Nephron (organoid): ENCODE data around the gene TFIP11.

ENCODE experiments used
- H3K27ac Mint-ChIP-seq, 3 experiments: 2 replicates each; pipeline ENCODE4 v1.8.0; 2020; ENCODE audit warnings: mixed read lengths in 3 of 3, mild to moderate bottlenecking in 2 of 3, moderate library complexity in 1 of 3
- H3K27me3 Mint-ChIP-seq: 2 replicates; pipeline ENCODE4 v1.8.0; 2021; ENCODE audit warnings: low read depth, mild to moderate bottlenecking, moderate library complexity, mixed read lengths
- H3K36me3 Mint-ChIP-seq: 2 replicates; pipeline ENCODE4 v1.8.0; 2020; ENCODE audit warnings: low read depth, mixed read lengths
- H3K4me1 Mint-ChIP-seq: 2 replicates; pipeline ENCODE4 v1.8.0; 2020; ENCODE audit warnings: mixed read lengths
- H3K4me3 Mint-ChIP-seq, 3 experiments: 2 replicates each; pipeline ENCODE4 v1.8.0; 2020; ENCODE audit warnings: mild to moderate bottlenecking in 3 of 3, mixed read lengths in 3 of 3, moderate library complexity in 2 of 3
- H3K9me3 Mint-ChIP-seq: 2 replicates; pipeline ENCODE4 v1.8.0; 2020; ENCODE audit warnings: mixed read lengths
- TF ChIP-seq, protein P1 (sequence below), 3 experiments: fragments of 200-600 bp; sonication (generic); IDR thresholded peaks; one replicate each; pipeline ENCODE4 v1.5.0; 2021; ENCODE audit warnings: antibody characterized with exemption in 3 of 3; ENCODE audit not compliant: unreplicated experiment in 3 of 3

TFIP11 gene

DNA sequence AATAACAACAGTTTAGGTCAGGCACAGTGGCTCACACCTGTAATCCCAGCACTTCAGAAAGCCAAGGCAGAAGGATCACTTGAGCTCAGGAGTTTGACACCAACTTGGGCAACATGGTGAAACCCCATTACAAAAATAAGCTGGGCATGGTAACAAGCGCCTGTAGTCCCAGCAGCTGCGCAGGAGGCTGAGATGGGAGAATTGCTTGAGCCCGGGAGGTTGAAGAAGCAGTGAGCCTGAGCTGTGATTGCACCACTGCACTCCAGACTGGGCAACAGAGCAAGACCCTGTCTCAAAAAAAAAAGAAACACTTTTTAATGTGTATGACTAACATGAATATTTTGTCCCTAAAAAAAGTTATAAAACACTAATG is 24.5 kb upstream of the TFIP11 start:
- H3K4me3 Mint-ChIP-seq, result no peak overlapping the region
- peaks cover 3% of the 10 kb centered on the region for H3K36me3 Mint-ChIP-seq
- H3K27me3 Mint-ChIP-seq, result no peaks in the 10 kb centered on the region
- TF ChIP-seq, protein P1, sequence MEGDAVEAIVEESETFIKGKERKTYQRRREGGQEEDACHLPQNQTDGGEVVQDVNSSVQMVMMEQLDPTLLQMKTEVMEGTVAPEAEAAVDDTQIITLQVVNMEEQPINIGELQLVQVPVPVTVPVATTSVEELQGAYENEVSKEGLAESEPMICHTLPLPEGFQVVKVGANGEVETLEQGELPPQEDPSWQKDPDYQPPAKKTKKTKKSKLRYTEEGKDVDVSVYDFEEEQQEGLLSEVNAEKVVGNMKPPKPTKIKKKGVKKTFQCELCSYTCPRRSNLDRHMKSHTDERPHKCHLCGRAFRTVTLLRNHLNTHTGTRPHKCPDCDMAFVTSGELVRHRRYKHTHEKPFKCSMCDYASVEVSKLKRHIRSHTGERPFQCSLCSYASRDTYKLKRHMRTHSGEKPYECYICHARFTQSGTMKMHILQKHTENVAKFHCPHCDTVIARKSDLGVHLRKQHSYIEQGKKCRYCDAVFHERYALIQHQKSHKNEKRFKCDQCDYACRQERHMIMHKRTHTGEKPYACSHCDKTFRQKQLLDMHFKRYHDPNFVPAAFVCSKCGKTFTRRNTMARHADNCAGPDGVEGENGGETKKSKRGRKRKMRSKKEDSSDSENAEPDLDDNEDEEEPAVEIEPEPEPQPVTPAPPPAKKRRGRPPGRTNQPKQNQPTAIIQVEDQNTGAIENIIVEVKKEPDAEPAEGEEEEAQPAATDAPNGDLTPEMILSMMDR (IDR thresholded peaks at IDR 0.05; ENCODE audit: unreplicated experiment in 3 of 3), result no peak
- H3K9me3 Mint-ChIP-seq, result no peaks in the 10 kb centered on the region
- H3K4me1 Mint-ChIP-seq, result no peaks in the 10 kb centered on the region
- H3K27ac Mint-ChIP-seq, result no peak overlapping the region

DNA sequence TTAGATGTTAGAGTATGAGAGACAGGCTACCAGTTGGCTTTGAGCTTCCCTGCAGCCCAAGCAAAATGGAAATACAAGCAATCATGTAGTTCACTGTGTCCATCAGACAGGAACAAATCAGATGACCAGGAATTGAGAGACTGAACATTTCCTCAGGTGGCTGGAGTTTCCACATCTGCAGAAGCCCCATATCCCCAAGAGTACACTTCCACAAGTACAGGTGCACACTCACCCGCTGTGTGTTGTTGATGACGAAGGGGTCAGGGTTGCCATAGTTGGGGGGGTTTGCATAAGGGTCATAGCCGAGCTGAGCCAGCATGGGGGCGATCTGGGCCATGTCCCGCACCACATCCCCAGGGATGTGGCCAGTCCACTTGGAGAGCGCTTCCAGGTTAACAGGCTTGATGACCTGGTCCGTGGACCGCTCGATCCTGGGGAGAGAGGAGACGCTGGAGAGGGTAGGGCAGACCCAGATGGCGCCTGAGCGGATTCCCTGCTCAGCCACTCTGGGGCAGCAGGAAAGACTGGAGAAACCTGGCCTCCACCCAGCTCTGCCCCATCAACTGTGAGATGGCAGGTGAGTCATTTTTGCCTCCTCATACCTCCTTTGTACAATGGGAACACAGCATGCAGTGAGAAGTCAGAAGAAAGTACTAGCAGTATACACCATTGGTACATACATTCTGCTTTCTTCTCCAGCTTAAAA is 23.9 kb upstream of the TFIP11 start:
- H3K27me3 Mint-ChIP-seq, result no peaks in the 10 kb centered on the region
- TF ChIP-seq, protein P1 (IDR thresholded peaks at IDR 0.05; ENCODE audit: unreplicated experiment in 3 of 3), result no peak
- H3K36me3 Mint-ChIP-seq, result peaks cover 4% of the 10 kb centered on the region
- H3K4me1 Mint-ChIP-seq, result no peaks in the 10 kb centered on the region
- no peak overlapping the region for H3K4me3 Mint-ChIP-seq
- no peak overlapping the region for H3K27ac Mint-ChIP-seq
- H3K9me3 Mint-ChIP-seq, result no peaks in the 10 kb centered on the region

DNA sequence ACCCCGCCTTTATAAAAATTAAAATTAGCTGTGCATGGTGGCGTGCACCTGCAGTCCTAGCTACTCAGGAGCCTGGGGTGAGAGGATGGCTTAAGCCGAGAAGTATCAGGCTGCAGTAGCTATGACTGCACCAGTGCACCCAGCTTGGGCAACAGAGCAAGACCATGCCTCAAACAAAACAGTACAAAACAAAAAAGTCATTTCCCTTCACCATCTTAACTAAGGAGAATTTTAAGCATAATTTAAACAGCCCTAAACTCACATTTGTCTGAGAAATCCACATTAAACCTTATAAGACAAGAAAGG is 23.3 kb upstream of the TFIP11 start:
- H3K9me3 Mint-ChIP-seq, result no peaks in the 10 kb centered on the region
- no peaks in the 10 kb centered on the region for H3K4me1 Mint-ChIP-seq
- H3K27me3 Mint-ChIP-seq, result no peaks in the 10 kb centered on the region
- TF ChIP-seq, protein P1 (IDR thresholded peaks at IDR 0.05; ENCODE audit: unreplicated experiment in 3 of 3), result no peak
- H3K36me3 Mint-ChIP-seq, result peaks cover 6% of the 10 kb centered on the region
- no peak overlapping the region for H3K27ac Mint-ChIP-seq
- H3K4me3 Mint-ChIP-seq, result no peak overlapping the region

DNA sequence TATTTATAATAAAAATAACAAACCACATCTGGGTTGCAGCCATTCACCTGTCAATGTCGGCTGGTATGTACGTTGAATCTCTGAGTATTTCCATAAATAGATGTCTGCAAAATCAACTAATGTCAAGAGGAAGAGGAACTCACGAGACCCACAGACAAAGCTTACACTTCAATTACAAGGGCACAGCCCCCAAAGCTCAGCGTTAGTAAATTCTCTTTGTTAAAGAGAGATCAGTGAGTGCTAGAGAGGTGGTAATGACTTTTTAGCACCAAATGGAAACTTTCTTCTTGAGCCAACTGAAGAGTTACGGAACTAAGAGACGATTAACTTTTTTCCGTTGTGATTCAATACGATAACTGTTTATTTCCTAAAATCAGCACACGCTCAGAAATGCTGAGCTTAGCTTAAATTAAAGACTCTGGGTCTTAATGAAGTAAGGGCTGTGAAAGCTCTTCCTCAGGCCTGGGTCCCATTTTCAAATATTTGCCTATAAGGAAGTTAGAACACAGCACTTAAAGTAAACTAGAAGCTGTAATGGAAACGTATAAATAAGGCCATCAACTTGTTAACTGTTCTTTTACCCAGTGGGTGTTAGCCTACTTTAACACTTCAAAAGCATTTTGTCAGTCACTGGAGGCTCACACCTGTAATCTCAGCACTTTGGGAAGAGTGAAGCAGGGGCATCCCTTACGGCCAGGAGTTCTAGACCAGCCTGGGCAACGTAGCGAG is 22.8 kb upstream of the TFIP11 start:
- no peak overlapping the region for H3K4me3 Mint-ChIP-seq
- H3K4me1 Mint-ChIP-seq, result no peaks in the 10 kb centered on the region
- TF ChIP-seq, protein P1 (IDR thresholded peaks at IDR 0.05; ENCODE audit: unreplicated experiment in 3 of 3), result no peak
- H3K9me3 Mint-ChIP-seq, result no peaks in the 10 kb centered on the region
- H3K36me3 Mint-ChIP-seq, result peaks cover 8% of the 10 kb centered on the region
- no peaks in the 10 kb centered on the region for H3K27me3 Mint-ChIP-seq
- no peak overlapping the region for H3K27ac Mint-ChIP-seq

DNA sequence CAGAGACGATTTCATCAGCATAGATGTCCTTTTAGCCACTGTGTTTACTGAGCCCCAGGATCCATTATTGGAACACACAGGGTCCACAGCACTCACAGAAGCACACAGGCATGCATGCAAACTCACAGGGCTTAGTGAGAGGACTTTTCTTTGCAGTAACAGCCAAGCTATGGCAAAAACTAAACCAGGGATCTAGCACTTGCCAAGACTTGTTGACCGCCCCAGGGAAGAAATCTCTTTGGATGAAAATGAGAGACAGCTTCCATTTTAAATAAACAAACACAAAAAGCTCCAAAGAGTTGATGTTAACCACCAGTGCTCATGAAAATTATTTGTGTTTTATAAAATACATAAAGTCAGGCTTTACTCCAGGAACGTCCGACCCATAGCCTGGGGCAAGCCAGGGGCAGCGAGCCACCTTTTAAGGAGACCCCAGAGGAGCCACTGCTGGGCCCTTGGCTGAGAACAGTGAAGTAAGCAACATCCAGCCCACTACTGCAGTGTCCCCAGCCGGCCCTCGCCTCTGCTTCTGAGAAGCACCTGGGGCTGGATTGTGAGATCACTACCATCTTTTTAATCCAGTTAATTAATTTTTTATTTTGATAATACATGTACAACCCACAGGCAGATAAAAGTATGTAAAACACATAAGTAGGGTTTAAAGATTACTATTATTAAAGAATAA is 22.0 kb upstream of the TFIP11 start:
- H3K27ac Mint-ChIP-seq, result no peak overlapping the region
- TF ChIP-seq, protein P1 (IDR thresholded peaks at IDR 0.05; ENCODE audit: unreplicated experiment in 3 of 3), result no peak
- H3K4me3 Mint-ChIP-seq, result no peak overlapping the region
- H3K9me3 Mint-ChIP-seq, result no peaks in the 10 kb centered on the region
- H3K27me3 Mint-ChIP-seq, result no peaks in the 10 kb centered on the region
- H3K4me1 Mint-ChIP-seq, result no peaks in the 10 kb centered on the region
- peaks cover 9% of the 10 kb centered on the region for H3K36me3 Mint-ChIP-seq
